GM19023 (cell line): ENCODE measurements around the gene NPRL2.

ENCODE experiments used
- ATAC-seq: cut with Tn5 transposase; IDR thresholded peaks from one replicate; pipeline ENCODE4 v1.9.1; 2021; ENCODE audit warnings: mild to moderate bottlenecking, moderate library complexity; ENCODE audit not compliant: unreplicated experiment

The NPRL2 gene

GRCh38 chr3:50327943-50328691, 22.5 kb downstream of the NPRL2 start, which contains the start of gene TUSC2:
Gene TUSC2 (minus strand): TSS chr3:50328223. CDS start chr3:50328099, 124 bp downstream.
- peak; percentile 94 for ATAC-seq

- no peak for ATAC-seq
These were observed 23.4 kb downstream of the NPRL2 start for GRCh38 chr3:50327129-50327528.

- no peak for ATAC-seq
These were observed 24.4 kb downstream of the NPRL2 start for GRCh38 chr3:50326182-50326541.

- ATAC-seq: no peak
These were observed 24.9 kb downstream of the NPRL2 start for GRCh38 chr3:50325497-50326181.

GRCh38 chr3:50325113-50325480, 25.5 kb downstream of the NPRL2 start:
- ATAC-seq: no peak

GRCh38 chr3:50324351-50325112, 26.0 kb downstream of the NPRL2 start:
- ATAC-seq: no peak

- ATAC-seq: no peak
These were observed 26.9 kb downstream of the NPRL2 start for GRCh38 chr3:50323614-50324199.

- no peak for ATAC-seq
These were observed 27.4 kb downstream of the NPRL2 start for GRCh38 chr3:50323092-50323600.

- ATAC-seq: no peak
These were observed 28.0 kb downstream of the NPRL2 start, which contains the start of gene HYAL2 for GRCh38 chr3:50322386-50323091. Gene HYAL2 (minus strand): TSS chr3:50322745. CDS start chr3:50320489, 2,256 bp downstream.

GRCh38 chr3:50322115-50322385, 28.5 kb downstream of the NPRL2 start:
- ATAC-seq: no peak

GRCh38 chr3:50321336-50322114, 29.1 kb downstream of the NPRL2 start:
- peak; percentile 88 for ATAC-seq

GRCh38 chr3:50320853-50321335, 29.7 kb downstream of the NPRL2 start:
- peak; percentile 66 for ATAC-seq

GRCh38 chr3:50319894-50320625, 30.5 kb downstream of the NPRL2 start:
- no peak for ATAC-seq

- no peak for ATAC-seq
These were observed 31.2 kb downstream of the NPRL2 start for GRCh38 chr3:50319181-50319893.

- ATAC-seq: no peak
These were observed 32.0 kb downstream of the NPRL2 start for GRCh38 chr3:50318615-50319014.

GRCh38 chr3:50318163-50318562, 32.4 kb downstream of the NPRL2 start:
- no peak for ATAC-seq

GRCh38 chr3:50317300-50317699, 33.3 kb downstream of the NPRL2 start:
- no peak for ATAC-seq

GRCh38 chr3:50316657-50317242, 33.8 kb downstream of the NPRL2 start:
- ATAC-seq: no peak
